A549 (cell line): ENCODE data around the gene PGM2L1.

ENCODE experiments used
- CBX8 ChIP-seq: fragments of 200-600 bp; sonication (generic); IDR thresholded peaks from 2 replicates; pipeline ENCODE4 v1.6.1; 2016
- CTCF ChIP-seq: fragments of >200 bp; sonication (Bioruptor Twin); formaldehyde crosslinking; IDR thresholded peaks from 3 replicates; pipeline ENCODE4 v1.5.1; 2016
- EP300 ChIP-seq, 2 experiments: fragments of >200 bp; sonication (Bioruptor Twin); formaldehyde crosslinking; IDR thresholded peaks; 2 replicates in 1 of 2; 3 replicates in 1 of 2; pipeline ENCODE4 v1.6.1; 2016 to 2017
- GATA3 ChIP-seq: IDR thresholded peaks from 2 replicates; pipeline ENCODE4 v1.6.1; 2012; ENCODE audit warnings: borderline replicate concordance
- KDM1A ChIP-seq: fragments of 200-600 bp; sonication (generic); IDR thresholded peaks from 2 replicates; pipeline ENCODE4 v1.6.1; 2016; ENCODE audit warnings: low read depth, mild to moderate bottlenecking
- PBX3 ChIP-seq: IDR thresholded peaks from 2 replicates; pipeline ENCODE4 v1.6.1; 2012
- POLR2A ChIP-seq: IDR thresholded peaks from 2 replicates; pipeline ENCODE4 v1.6.1; 2012; ENCODE audit warnings: mild to moderate bottlenecking, low read length
- POLR2AphosphoS2 ChIP-seq: conservative IDR thresholded peaks from 2 replicates; pipeline ENCODE4 v1.6.1; 2012; ENCODE audit warnings: low read length, improper control_type of control experiment, inconsistent platforms
- RCOR1 ChIP-seq: fragments of 150-350 bp; IDR thresholded peaks from 2 replicates; pipeline ENCODE4 v1.6.1; 2014; ENCODE audit warnings: antibody characterized with exemption, low read length, low read depth

DNA sequence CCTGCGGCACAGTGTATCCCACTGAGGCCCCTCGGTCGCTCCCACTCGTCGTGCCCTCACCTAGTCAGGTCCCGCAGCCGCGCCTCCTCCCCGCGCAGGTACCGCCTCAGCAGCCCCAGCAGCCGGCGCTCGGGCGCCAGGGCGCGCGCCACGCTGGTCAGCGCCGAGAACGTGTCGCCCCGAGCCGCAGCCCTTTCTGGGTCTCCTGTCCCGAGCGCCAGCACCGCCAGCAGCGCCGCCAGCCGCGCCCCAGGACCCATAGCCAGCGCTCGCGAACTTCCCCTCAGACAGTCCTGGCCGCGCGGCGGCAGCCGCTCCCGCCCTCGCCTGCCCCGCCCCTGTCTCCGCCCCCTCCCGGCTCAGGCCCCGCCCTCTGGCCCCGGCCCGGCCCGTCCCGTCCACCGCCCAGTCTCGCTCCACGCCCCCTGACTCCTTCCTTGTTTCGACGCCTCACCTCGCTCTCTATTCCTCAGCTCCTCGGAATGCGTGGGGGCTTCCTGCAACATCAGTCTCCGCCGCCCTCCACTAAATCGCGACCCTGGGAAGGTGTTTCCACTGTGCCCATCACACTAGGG lies 86.8 kb downstream of the PGM2L1 start, which contains the start of gene P4HA3:
- TF ChIP-seq PBX3 = no peak
- no peak for TF ChIP-seq RCOR1
- no peak for TF ChIP-seq POLR2AphosphoS2
- TF ChIP-seq GATA3 = no peak
- peak; percentile 29 for TF ChIP-seq CTCF
- peak; percentile 31 for TF ChIP-seq POLR2A
- no peak for TF ChIP-seq KDM1A
- no peak for TF ChIP-seq CBX8
- TF ChIP-seq EP300 (IDR thresholded peaks at IDR 0.05) = no peak
